GM19455 (cell line): ENCODE data around the gene DNAH12.
"Not testable (repeated sequence)": the region's sequence is repeated elsewhere in the genome, so short reads cannot be mapped to it uniquely, and the experiment has no call there.

Experiments
- ATAC-seq: cut with Tn5 transposase; IDR thresholded peaks from one replicate; pipeline ENCODE4 v1.9.1; 2021; ENCODE audit not compliant: unreplicated experiment

Gene DNAH12

DNA sequence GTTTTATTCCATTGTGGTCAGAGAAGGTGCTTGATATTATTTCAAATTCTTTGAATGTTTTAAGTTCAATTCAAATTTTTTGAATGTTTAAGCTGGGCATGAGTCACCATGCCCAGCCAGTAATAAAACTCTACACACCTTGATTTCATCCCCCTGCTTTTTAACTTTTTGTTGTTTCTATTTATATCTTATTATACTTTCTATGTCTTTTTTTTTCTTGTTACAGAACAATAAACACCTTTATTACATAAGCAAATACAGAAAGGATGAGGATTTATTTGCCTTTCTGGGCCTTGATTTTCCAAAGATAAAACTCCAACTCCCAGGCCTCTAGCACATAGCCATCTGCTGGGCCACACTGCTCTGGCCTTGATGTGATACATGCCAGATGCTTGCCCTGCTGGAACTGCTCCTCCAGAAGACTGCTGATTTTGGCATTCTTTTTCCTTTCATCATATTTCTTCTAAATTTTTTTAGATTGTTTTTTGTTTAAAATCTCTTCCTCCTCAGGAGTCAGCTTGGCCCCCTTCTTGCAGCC lies 14.0 kb downstream of the DNAH12 start:
- ATAC-seq: no peak

GRCh38 chr3:57518276-57518915 lies 25.7 kb downstream of the DNAH12 start:
- ATAC-seq: no peak

- ATAC-seq: no peak
Measured at GRCh38 chr3:57512166-57512565, 32.0 kb downstream of the DNAH12 start.

DNA sequence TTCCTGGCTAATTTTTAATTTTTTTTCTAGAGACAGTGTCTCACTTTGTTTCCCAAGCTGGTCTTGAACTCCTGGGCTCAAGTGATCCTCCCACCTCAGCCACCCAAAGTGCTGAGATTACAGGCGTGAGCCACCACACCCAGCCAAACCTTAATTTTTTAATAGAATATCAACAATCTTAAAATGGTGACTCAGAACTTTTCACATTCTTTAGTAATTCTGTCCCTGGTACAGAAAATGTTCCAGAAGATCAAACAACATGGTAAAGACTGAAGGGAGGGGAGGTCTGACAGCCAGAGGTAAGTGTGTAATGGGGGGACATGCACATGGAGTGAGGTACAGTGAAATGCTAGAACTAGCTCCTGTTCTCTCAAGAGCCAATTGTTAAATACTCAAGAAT lies 38.2 kb downstream of the DNAH12 start:
- ATAC-seq: no peak

DNA sequence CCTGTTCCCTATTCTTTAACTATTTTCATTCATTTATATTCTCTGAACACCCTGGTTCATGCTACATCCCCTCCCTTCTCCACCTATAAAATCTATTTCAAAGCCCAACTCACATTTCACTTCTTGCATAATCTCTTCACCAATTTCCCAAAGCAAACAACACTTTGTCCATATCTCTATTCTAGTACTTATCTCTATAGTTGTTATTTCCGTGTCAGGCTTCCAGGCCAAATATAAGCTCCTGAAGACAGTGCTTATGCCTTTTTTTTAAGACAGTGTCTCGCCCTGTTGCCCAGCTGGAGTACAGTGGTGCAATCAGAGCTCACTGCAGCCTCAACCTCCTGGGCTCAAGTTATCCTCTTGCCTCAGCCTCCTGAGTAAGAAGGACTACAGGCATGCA lies 43.6 kb downstream of the DNAH12 start:
- no peak for ATAC-seq

DNA sequence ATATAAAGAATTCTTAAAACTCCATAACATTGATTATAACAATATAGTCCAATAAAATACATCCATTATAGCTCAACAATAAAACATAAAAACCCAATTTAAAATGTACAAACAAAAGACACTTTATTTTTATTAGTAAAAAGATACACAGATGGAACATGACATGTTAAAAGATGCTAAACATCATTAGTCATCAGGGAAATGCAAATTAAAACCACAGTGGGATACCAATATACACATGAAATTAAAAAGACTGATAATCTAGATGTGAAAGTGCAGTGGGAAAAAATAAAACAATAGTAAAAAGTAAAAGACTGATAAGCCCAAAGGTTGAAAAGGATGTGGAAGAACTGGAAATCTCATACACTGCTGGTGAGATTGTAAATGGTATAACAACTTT lies 46.2 kb downstream of the DNAH12 start:
- ATAC-seq: no peak

- ATAC-seq: no peak
Measured at GRCh38 chr3:57484563-57484962, 59.6 kb downstream of the DNAH12 start.

GRCh38 chr3:57477193-57477592 lies 67.0 kb downstream of the DNAH12 start:
- ATAC-seq: not testable (repeated sequence)

DNA sequence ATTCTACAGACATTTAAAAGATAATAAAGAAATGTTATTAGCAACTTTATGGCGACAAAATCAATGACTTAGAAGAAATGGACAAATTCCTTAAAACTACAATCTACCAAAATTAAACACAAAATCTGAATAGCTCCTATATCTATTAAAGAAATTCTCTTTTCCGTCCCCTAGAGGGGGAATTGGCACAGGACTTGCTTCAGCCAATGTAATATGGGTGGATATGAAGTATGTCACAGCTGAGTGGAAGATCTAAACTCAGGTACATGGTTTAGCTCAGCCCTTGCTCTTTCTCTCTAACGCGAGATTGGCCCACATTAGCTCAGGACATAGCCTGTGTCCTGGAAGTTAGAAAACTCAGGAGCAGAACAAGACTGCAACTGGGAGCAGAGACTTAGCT lies 79.3 kb downstream of the DNAH12 start:
- no peak for ATAC-seq

DNA sequence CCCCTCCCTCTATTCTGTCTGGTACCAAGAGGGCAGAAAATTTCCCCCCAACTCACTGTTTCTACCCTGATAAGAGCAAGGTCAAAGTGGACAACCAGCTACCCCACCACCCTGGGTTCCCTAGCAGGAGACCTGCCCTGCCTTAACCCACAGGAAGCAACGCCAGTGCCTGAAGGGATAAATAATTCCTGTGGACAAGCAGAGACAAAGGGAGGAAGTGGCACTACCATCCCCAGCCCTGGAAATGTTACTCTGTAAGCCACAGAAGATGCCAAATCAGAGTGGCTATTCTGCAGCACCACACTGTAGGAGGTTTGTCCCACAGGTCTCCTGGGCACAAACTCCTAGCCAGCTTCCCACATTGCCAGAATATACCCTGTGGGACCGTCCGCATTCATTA lies 80.1 kb downstream of the DNAH12 start:
- no peak for ATAC-seq

DNA sequence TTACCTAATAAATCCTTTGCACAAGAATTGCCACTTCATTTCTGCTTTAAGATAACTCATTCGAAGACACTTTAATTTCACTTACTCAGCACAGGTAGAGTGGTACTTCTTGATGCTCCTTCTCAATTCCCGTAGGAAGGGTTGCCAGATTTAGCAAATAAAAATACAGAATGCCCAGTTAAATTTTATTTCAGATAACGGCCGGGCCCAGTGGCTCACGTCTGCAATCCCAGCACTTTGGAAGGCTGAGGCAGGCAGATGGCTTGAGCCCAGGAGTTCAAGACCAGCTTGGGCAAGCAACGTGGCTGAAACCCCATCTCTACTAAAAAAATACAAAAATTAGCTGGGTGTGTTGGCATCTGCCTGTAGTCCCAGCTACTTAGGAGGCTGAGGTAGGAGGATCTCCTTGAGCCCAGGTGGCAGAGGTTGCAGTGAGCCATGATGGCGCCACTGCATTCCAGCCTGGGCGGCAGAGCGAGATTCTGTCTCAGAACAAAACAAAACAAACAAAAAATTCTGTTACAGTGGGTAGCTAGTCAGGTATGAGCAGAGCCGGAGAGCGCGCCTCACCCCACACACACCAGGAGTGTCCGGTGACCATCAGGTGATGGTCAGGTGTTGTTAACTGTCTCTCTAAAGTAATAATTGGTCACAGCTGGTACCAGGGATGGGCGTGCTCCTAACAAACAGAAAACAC lies 92.8 kb downstream of the DNAH12 start:
- no peak for ATAC-seq

- not testable (repeated sequence) for ATAC-seq
Measured at GRCh38 chr3:57449276-57449847, 94.8 kb downstream of the DNAH12 start.

GRCh38 chr3:57448489-57448888 lies 95.7 kb downstream of the DNAH12 start:
- not testable (repeated sequence) for ATAC-seq

DNA sequence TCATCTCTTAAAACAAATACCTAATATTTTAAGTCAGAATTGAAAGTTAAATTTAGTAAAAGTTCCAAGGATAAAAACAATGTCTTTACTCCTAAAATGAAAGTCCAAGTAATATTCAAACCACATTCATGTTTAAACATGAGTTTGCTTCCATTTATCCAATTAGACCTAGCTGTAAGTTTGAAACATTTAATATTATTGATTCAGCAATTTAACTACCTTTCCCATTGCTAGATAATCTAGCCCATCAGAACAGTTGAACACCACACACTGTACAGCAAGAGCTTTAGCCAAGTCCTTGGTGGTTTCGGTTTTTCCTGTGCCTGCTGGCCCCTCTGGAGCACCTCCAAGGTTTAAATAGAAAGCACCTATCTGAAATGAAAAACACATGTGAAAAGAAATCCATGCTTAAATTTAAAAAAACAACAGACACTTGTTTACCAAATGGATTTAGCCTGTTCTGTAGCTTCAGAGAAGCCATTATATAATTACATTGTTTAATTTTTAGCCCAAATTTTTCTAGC lies 97.8 kb downstream of the DNAH12 start:
- ATAC-seq: no peak

DNA sequence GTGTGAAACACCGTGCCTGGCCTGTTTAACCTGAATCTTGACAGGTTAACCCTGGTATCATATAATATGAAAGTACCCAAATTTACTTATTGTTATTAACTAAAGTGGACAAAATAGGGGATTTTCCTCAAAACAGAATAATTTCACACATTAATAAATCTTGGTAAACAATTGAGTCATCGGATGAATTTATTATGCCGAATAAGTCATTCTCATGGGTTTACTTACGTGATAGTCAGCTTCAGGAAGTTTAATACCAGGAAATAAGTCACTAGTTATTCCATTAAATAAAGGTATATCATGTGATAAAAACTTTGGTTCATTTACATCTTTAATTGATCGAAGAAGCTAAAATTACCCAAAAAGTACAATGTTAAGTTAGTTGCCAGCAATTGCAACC lies 99.7 kb downstream of the DNAH12 start:
- ATAC-seq: no peak

GRCh38 chr3:57440144-57440543 lies 104.0 kb downstream of the DNAH12 start:
- not testable (repeated sequence) for ATAC-seq

GRCh38 chr3:57438460-57438859 lies 105.7 kb downstream of the DNAH12 start:
- not testable (repeated sequence) for ATAC-seq

DNA sequence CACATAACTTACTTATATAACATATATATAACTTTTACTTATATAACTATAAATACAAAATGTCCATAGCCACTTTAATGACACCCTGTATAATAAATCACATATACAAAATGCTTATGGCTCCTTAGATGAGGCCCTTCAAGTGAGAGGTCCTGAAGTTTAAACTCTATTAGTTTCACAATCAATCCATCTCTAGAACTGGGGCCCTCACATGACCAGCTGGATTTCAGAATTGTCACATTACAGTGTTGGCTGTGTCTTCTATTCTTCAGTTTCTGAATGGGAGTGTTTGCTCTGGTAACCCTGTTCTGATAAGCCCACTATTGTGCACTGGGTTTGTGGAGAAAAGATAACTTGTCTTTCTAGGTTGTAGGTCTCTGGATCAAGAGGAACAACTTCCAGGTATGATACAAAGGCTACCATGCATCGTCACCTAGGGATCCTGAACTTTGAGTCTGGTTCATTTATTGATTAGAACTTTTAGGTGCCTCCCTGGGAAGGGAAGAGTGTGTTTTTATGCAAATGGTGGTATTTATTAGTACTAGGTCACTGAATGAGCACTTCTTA lies 107.9 kb downstream of the DNAH12 start:
- no peak for ATAC-seq

- no peak for ATAC-seq
Measured at GRCh38 chr3:57434041-57434440, 110.1 kb downstream of the DNAH12 start.

DNA sequence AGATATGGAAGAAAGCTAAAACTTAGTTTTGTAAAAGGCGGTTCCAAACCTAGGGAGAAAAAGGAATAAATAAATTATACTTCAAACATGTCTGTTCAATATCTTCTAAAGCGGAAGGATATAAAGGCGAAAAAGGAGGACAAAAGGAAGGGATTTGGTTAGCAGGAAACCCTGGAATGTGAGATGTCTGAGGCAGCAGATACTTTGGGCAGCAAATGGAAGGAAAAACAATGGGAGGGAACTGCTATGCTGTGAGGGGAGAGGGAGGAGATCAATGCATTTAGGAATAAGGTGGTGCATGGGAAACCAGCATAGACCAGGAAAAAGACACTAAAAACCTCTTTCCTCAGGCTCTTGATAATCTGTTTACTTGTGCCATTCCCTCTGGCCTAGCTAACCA lies 120.8 kb downstream of the DNAH12 start:
- ATAC-seq: no peak

GRCh38 chr3:57421336-57421735 lies 122.8 kb downstream of the DNAH12 start:
- no peak for ATAC-seq

DNA sequence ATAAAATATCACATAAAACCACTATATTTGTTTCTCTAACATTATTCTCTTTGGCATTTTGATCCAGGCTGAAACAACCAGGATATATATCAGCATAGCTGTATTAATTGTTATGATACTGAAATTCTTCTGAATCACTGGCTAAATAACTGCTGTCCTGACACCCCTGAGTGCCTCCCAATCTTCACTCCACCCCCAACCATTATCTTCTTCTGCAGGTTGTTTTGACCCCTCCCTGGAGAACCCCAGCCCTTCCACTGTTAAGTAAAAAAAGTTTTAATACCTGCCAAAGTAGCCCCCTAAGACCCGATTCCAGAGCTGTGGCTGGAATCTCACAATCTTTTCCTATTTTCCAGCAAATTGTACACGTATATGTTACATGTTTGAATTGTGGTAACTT lies 124.1 kb downstream of the DNAH12 start:
- ATAC-seq: no peak
